BE2C (cell line): ENCODE results near the gene HSD17B2.

Experiments used
- DNase-seq: peaks from one replicate; pipeline ENCODE4 v3.0.0-alpha.2; 2020
- H3K27me3 ChIP-seq: fragments of 250-450 bp; sonication (Bioruptor Pico); 2 replicates; pipeline ENCODE4 v1.5.1; 2020; ENCODE audit warnings: mild to moderate bottlenecking
- H3K36me3 ChIP-seq: fragments of 250-450 bp; sonication (Bioruptor Pico); 2 replicates; pipeline ENCODE4 v1.5.1; 2020; ENCODE audit warnings: mild to moderate bottlenecking
- H3K4me1 ChIP-seq: fragments of 250-450 bp; sonication (Bioruptor Pico); 2 replicates; pipeline ENCODE4 v1.5.1; 2020
- H3K4me3 ChIP-seq: 2 replicates; pipeline ENCODE4 v1.5.1; 2011; ENCODE audit warnings: low read depth, low read length
- H3K9me3 ChIP-seq: fragments of 250-450 bp; sonication (Bioruptor Pico); 2 replicates; pipeline ENCODE4 v1.5.1; 2020
- TF ChIP-seq, protein P1 (sequence below): IDR thresholded peaks from 2 replicates; pipeline ENCODE4 v1.5.1; 2012; ENCODE audit warnings: mild to moderate bottlenecking, low read depth, low read length

Gene HSD17B2

DNA sequence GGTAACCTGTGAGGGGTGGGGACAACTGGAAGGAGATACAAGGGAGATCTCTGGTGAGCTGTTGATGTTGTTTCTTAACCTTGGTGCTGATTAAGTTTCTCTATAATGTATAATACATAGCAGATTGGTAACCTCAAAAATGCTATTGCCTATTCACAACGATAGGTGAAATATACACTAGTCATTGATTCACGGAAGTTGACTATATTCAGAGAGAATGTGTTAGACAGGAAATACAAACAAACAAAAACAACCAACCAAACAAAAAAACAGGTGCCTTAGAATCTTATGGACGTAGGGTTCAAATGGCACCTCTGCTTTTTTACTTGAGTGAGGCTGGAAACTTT lies 21.5 kb downstream of the HSD17B2 start:
- TF ChIP-seq, protein P1, sequence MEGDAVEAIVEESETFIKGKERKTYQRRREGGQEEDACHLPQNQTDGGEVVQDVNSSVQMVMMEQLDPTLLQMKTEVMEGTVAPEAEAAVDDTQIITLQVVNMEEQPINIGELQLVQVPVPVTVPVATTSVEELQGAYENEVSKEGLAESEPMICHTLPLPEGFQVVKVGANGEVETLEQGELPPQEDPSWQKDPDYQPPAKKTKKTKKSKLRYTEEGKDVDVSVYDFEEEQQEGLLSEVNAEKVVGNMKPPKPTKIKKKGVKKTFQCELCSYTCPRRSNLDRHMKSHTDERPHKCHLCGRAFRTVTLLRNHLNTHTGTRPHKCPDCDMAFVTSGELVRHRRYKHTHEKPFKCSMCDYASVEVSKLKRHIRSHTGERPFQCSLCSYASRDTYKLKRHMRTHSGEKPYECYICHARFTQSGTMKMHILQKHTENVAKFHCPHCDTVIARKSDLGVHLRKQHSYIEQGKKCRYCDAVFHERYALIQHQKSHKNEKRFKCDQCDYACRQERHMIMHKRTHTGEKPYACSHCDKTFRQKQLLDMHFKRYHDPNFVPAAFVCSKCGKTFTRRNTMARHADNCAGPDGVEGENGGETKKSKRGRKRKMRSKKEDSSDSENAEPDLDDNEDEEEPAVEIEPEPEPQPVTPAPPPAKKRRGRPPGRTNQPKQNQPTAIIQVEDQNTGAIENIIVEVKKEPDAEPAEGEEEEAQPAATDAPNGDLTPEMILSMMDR = no peak
- Histone ChIP-seq H3K27me3 (no peaks in the 10 kb centered on the region), H3K4me1 (no peaks in the 10 kb centered on the region), H3K36me3 (no peaks in the 10 kb centered on the region), H3K9me3 (no peaks in the 10 kb centered on the region), H3K4me3 (no peak overlapping the region)
- DNase-seq = no peak

DNA sequence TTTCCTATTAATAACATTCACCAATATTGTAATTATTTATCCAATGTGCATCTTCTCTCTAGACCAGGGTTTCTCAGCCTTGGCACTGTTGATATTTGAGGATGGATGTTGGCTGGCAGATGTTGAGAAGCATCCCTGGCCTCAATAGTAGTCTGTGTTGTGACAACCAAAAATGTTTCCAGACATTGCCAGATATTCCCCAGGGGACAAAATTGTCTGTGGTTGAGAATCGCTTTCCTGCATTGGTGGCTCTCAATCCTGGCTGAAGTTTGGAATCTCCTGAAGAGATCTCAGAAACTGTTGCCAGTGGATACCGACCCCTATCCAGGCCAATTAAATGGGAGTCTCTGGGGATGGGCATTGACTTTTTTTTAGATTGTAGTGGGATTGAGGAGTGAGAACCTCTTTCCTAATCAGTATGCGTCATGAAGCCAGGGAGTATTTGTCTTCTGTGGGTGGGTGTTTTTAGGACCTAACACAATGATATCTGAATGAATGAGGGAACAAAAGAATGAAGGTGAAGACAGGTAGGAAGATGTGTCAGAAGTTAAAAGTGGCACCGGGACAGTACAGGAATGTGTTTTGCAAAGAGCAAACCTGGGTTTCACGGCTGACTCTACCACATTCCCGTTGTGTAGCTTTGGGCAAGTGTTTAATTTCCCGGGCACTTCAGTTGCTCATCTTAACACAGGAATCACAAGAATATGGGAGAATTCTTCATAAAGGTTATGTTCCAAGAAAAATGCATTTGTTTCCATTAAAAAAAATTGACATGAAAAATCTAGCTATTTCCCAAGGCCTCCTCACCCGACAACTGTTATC lies 24.3 kb downstream of the HSD17B2 start:
- DNase-seq = no peak
- no peaks in the 10 kb centered on the region for H3K4me1 ChIP-seq
- no peaks in the 10 kb centered on the region for H3K36me3 ChIP-seq
- no peak overlapping the region for H3K4me3 ChIP-seq
- TF ChIP-seq, protein P1 = no peak
- no peaks in the 10 kb centered on the region for H3K27me3 ChIP-seq
- no peaks in the 10 kb centered on the region for H3K9me3 ChIP-seq

DNA sequence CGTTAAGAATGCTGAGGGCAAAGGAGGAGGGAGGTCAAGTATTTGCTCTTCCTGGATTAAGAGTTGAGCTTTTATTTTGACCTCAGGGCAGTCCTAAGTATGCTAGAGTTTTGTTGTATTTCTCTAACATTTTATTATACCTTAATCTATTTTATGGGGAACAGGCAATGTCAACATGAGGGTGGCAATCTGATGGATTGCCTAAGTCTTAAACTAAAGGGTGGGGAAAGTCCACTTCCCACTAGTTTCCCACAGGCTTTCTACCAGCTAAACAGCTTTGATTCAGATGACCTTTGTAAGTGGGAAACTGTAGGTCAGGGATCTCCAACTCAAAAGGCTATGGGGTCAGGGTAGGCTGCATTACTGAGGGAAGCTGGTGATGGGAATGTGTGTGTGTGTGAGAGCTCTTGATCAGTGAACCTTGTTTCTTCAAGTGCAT lies 24.9 kb downstream of the HSD17B2 start:
- Histone ChIP-seq H3K9me3 (no peaks in the 10 kb centered on the region), H3K27me3 (no peaks in the 10 kb centered on the region), H3K4me3 (no peak overlapping the region), H3K4me1 (no peaks in the 10 kb centered on the region), H3K36me3 (no peaks in the 10 kb centered on the region)
- DNase-seq = no peak
- TF ChIP-seq, protein P1 = no peak

DNA sequence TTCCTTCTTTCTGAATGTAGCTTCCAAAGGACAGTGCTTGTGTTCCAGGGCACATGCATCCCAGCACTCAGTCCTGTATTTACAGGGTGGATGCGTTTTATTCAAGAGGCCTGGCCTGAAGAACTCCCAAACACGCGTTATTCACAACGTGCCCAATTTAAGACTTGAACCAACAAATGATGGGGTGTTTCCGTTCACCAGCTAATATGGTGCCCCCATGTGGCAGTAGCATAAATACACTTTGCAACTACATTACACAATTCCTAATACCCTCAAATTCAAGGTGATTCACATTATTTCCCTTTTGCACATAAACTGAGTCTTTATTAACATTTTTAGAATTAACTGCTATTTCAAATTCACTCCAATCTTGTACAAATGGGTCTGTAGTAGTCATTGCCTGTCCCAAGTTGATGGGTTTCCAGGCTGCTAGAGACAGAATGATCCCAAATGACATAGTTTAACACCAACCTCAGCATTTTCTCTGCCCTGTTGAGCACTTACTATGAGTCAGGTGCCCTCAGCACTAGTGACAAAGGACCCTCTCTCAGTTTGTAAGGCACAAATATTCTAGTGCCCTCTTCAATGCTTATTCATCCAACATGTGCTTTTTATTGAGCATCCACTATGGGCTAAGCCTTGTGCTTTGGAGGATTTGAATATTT lies 26.9 kb downstream of the HSD17B2 start:
- Histone ChIP-seq H3K36me3 (no peaks in the 10 kb centered on the region), H3K4me3 (no peak overlapping the region), H3K27me3 (no peaks in the 10 kb centered on the region), H3K4me1 (no peaks in the 10 kb centered on the region), H3K9me3 (no peaks in the 10 kb centered on the region)
- no peak for DNase-seq
- TF ChIP-seq, protein P1 = peak; percentile 30; the same call in 1 of the 2 replicates

DNA sequence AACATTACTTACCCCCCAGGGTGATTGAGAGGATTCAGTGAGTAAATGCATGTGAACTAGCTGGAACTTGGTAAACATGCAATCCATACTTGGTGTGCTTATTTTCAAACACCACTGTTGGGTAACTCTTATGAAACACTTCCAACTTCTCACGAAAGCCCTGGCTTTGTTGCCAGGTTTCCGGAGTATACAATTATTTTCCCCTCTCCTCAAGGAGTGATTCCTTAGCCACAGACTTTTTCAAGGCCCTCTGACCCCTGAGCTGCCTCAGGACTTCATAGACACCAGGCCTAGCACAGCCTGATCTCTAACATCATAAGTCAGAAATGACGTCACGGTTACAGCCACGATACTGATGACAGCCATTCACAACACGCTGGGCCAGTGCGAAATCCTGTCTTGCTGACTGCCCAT lies 27.6 kb downstream of the HSD17B2 start:
- Histone ChIP-seq H3K4me1 (no peaks in the 10 kb centered on the region), H3K4me3 (no peak overlapping the region), H3K9me3 (no peaks in the 10 kb centered on the region), H3K36me3 (no peaks in the 10 kb centered on the region), H3K27me3 (no peaks in the 10 kb centered on the region)
- DNase-seq = no peak
- TF ChIP-seq, protein P1 = no peak
